K562 treated with DMSO at 1 percent for 12 hours (cell line): ENCODE measurements around the gene NCAPG. TPM values are rescaled to one million over a fixed set of nuclear protein-coding genes. Genes with fewer than 3 reads are reported as not detected.

Source experiments
- total RNA-seq: library from RNA; unstranded; fragments of 300-600 nt; gene quantifications from 2 replicates; pipeline ENCODE4 v1.2.3, GENCODE V29; 2022; ENCODE audit not compliant: insufficient read depth

The NCAPG gene, protein sequence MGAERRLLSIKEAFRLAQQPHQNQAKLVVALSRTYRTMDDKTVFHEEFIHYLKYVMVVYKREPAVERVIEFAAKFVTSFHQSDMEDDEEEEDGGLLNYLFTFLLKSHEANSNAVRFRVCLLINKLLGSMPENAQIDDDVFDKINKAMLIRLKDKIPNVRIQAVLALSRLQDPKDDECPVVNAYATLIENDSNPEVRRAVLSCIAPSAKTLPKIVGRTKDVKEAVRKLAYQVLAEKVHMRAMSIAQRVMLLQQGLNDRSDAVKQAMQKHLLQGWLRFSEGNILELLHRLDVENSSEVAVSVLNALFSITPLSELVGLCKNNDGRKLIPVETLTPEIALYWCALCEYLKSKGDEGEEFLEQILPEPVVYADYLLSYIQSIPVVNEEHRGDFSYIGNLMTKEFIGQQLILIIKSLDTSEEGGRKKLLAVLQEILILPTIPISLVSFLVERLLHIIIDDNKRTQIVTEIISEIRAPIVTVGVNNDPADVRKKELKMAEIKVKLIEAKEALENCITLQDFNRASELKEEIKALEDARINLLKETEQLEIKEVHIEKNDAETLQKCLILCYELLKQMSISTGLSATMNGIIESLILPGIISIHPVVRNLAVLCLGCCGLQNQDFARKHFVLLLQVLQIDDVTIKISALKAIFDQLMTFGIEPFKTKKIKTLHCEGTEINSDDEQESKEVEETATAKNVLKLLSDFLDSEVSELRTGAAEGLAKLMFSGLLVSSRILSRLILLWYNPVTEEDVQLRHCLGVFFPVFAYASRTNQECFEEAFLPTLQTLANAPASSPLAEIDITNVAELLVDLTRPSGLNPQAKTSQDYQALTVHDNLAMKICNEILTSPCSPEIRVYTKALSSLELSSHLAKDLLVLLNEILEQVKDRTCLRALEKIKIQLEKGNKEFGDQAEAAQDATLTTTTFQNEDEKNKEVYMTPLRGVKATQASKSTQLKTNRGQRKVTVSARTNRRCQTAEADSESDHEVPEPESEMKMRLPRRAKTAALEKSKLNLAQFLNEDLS
- 20.2 and 53.2 TPM in 2 replicates for total RNA-seq

GRCh38 chr4:17810260-17811077, at the start of gene NCAPG, which contains the start of gene DCAF16:
Gene NCAPG (plus strand): TSS chr4:17810979. CDS start chr4:17811078, 99 bp downstream.
Gene DCAF16 (minus strand): TSS chr4:17810757. CDS start chr4:17804141, 6,616 bp downstream.

GRCh38 chr4:17781300-17782287, 29.2 kb upstream of the NCAPG start, which contains the start of gene FAM184B:
Gene FAM184B (minus strand): TSS chr4:17781621. CDS start chr4:17781299, 322 bp downstream.

Other genes with a start within 250 kb of the NCAPG start
- gene LAP3, start 233.8 kb upstream of the NCAPG start, total RNA-seq: 34.2 and 40.3 TPM in 2 replicates
- gene MED28, start 196.3 kb upstream of the NCAPG start, total RNA-seq: 19.2 and 37.6 TPM in 2 replicates
- not detected in 2 replicates for gene FAM184B, start 29.4 kb upstream of the NCAPG start, total RNA-seq
- gene DCAF16, start 222 bp upstream of the NCAPG start, total RNA-seq: 13.4 and 47.0 TPM in 2 replicates
- 5.6 and 7.2 TPM in 2 replicates for gene LCORL, start 210.8 kb downstream of the NCAPG start, total RNA-seq